Calu3 (cell line): ENCODE measurements around the gene ASCL1. TPM values are rescaled to one million over a fixed set of nuclear protein-coding genes. Genes with fewer than 3 reads are reported as not detected.

ENCODE experiments used
- BruUV-seq: library from RNA; stranded (reverse); fragments of 400-500 nt; replicated peaks from 2 replicates; lab custom pipeline; 2021; lab: Mats Ljungman, UMichigan
- CTCF ChIA-PET: fragments of 300-600 bp; sonication (Branson Sonifier 250); formaldehyde crosslinking; loops from one replicate; lab custom pipeline; 2022; ENCODE audit warnings: antibody characterized with exemption; lab: Charles Lee
- DNase-seq: peaks from one replicate; pipeline ENCODE4 v3.0.0; 2022
- H3K27ac Mint-ChIP-seq: one replicate; pipeline ENCODE4 v1.8.0; 2022; ENCODE audit warnings: mixed read lengths; ENCODE audit not compliant: unreplicated experiment
- H3K27me3 Mint-ChIP-seq: one replicate; pipeline ENCODE4 v1.8.0; 2022; ENCODE audit warnings: mixed read lengths; ENCODE audit not compliant: unreplicated experiment
- H3K36me3 Mint-ChIP-seq: one replicate; pipeline ENCODE4 v1.8.0; 2022; ENCODE audit warnings: mild to moderate bottlenecking, moderate library complexity, mixed read lengths; ENCODE audit not compliant: insufficient read depth, unreplicated experiment
- H3K4me1 Mint-ChIP-seq: one replicate; pipeline ENCODE4 v1.8.0; 2022; ENCODE audit warnings: mild to moderate bottlenecking, low read depth, mixed read lengths; ENCODE audit not compliant: unreplicated experiment
- H3K4me3 Mint-ChIP-seq: one replicate; pipeline ENCODE4 v1.8.0; 2022; ENCODE audit warnings: mild to moderate bottlenecking, low read depth, moderate library complexity, mixed read lengths; ENCODE audit not compliant: unreplicated experiment
- H3K9me3 Mint-ChIP-seq: one replicate; pipeline ENCODE4 v1.8.0; 2022; ENCODE audit warnings: low read depth, mixed read lengths; ENCODE audit not compliant: unreplicated experiment
- CTCF ChIP-seq: fragments of 200-600 bp; IDR thresholded peaks from one replicate; pipeline ENCODE4 v1.8.0; 2022; ENCODE audit warnings: antibody characterized with exemption; ENCODE audit not compliant: unreplicated experiment
- intact Hi-C: fragments of 100-400 bp; cut with micrococcal nuclease; formaldehyde crosslinking; loops from one replicate; pipeline ENCODE4 v1.10.0; 2022; ENCODE audit not compliant: unreplicated experiment
- total RNA-seq: library from RNA; stranded (reverse); gene quantifications from 2 replicates; pipeline ENCODE4 v1.2.3, GENCODE V29; 2022

Gene ASCL1
- total RNA-seq, 1 experiment from 2014 or later: not detected

GRCh38 chr12:102951841-102952240 is 5.6 kb upstream of the ASCL1 start:
- intact Hi-C loops: no loop called here
- Mint-ChIP-seq H3K36me3 (no peaks in the 10 kb centered on the region), H3K27ac (no peak overlapping the region), H3K4me3 (no peak overlapping the region), H3K9me3 (no peaks in the 10 kb centered on the region), H3K27me3 (peaks cover 92% of the 10 kb centered on the region), H3K4me1 (peaks cover 1% of the 10 kb centered on the region)
- no peak for DNase-seq
- CTCF ChIA-PET: no interaction called here
- TF ChIP-seq CTCF: no peak
- no TSS peak for BruUV-seq

- Mint-ChIP-seq H3K9me3 (no peaks in the 10 kb centered on the region), H3K27ac (no peak overlapping the region), H3K4me1 (peaks cover 10% of the 10 kb centered on the region), H3K27me3 (peaks cover 92% of the 10 kb centered on the region), H3K4me3 (no peak overlapping the region), H3K36me3 (no peaks in the 10 kb centered on the region)
- intact Hi-C loops: no loop called here
- DNase-seq: no peak
- CTCF ChIA-PET: no interaction called here
- no peak for TF ChIP-seq CTCF
- BruUV-seq: no TSS peak
These were observed 4.3 kb upstream of the ASCL1 start for GRCh38 chr12:102953221-102953620.

GRCh38 chr12:102954134-102954533 is 3.3 kb upstream of the ASCL1 start:
- CTCF ChIA-PET: no interaction called here
- no peaks in the 10 kb centered on the region for H3K36me3 Mint-ChIP-seq
- TF ChIP-seq CTCF: no peak
- peaks cover 92% of the 10 kb centered on the region for H3K27me3 Mint-ChIP-seq
- H3K27ac Mint-ChIP-seq: no peak overlapping the region
- H3K4me3 Mint-ChIP-seq: no peak overlapping the region
- peaks cover 10% of the 10 kb centered on the region for H3K4me1 Mint-ChIP-seq
- H3K9me3 Mint-ChIP-seq: no peaks in the 10 kb centered on the region
- DNase-seq: no peak
- intact Hi-C loops: no loop called here
- BruUV-seq: no TSS peak

- no peak overlapping the region for H3K27ac Mint-ChIP-seq
- H3K36me3 Mint-ChIP-seq: no peaks in the 10 kb centered on the region
- no peak overlapping the region for H3K4me3 Mint-ChIP-seq
- H3K27me3 Mint-ChIP-seq: peaks cover 93% of the 10 kb centered on the region
- peaks cover 10% of the 10 kb centered on the region for H3K4me1 Mint-ChIP-seq
- CTCF ChIA-PET: no interaction called here
- BruUV-seq: no TSS peak
- no peak for TF ChIP-seq CTCF
- intact Hi-C loops: no loop called here
- no peak for DNase-seq
- no peaks in the 10 kb centered on the region for H3K9me3 Mint-ChIP-seq
These were observed 1.3 kb upstream of the ASCL1 start for GRCh38 chr12:102955926-102956737.
